Trophoblast cell (in vitro differentiated cells and primary cell): ENCODE measurements around the gene LEMD2.
"Not testable (repeated sequence)": the region's sequence is repeated elsewhere in the genome, so short reads cannot be mapped to it uniquely, and the experiment has no call there.

Source experiments
- DNase-seq, 2 donors: peaks; one replicate each; pipeline ENCODE4 v3.0.0-alpha.2; 2016
- H2AFZ ChIP-seq: 2 replicates; pipeline ENCODE4 v1.6.1; 2013; ENCODE audit warnings: low read length, moderate library complexity, mild to moderate bottlenecking; ENCODE audit not compliant: insufficient read depth, poor library complexity
- H2AK5ac ChIP-seq: 2 replicates; pipeline ENCODE4 v1.6.1; 2013; ENCODE audit warnings: mild to moderate bottlenecking, low read length
- H2BK120ac ChIP-seq: 2 replicates; pipeline ENCODE4 v1.6.1; 2013; ENCODE audit warnings: low read length, mild to moderate bottlenecking, moderate library complexity; ENCODE audit not compliant: insufficient read depth, poor library complexity
- H2BK12ac ChIP-seq: 2 replicates; pipeline ENCODE4 v1.6.1; 2013; ENCODE audit warnings: mild to moderate bottlenecking, low read length, moderate library complexity
- H2BK5ac ChIP-seq: 2 replicates; pipeline ENCODE4 v1.6.1; 2013; ENCODE audit warnings: low read length, low read depth, moderate library complexity, mild to moderate bottlenecking; ENCODE audit not compliant: poor library complexity
- H3K14ac ChIP-seq: 2 replicates; pipeline ENCODE4 v1.6.1; 2013; ENCODE audit warnings: mild to moderate bottlenecking, low read length
- H3K18ac ChIP-seq: 2 replicates; pipeline ENCODE4 v1.6.1; 2013; ENCODE audit warnings: mild to moderate bottlenecking, low read length
- H3K23ac ChIP-seq: 2 replicates; pipeline ENCODE4 v1.6.1; 2013; ENCODE audit warnings: low read length
- H3K27ac ChIP-seq: 2 replicates; pipeline ENCODE4 v1.5.1; 2013; ENCODE audit warnings: low read depth, mild to moderate bottlenecking, inconsistent platforms, low read length, moderate library complexity
- H3K27me3 ChIP-seq: 2 replicates; pipeline ENCODE4 v1.6.1; 2013; ENCODE audit warnings: inconsistent platforms, mild to moderate bottlenecking, low read length, moderate library complexity; ENCODE audit not compliant: insufficient read depth
- H3K36me3 ChIP-seq, 2 experiments: 1 replicate in 1 of 2; 2 replicates in 1 of 2; pipeline ENCODE4 v1.6.1; 2013; ENCODE audit warnings: low read length in 2 of 2, mild to moderate bottlenecking in 2 of 2, moderate library complexity in 1 of 2; ENCODE audit not compliant: insufficient read depth in 2 of 2, control insufficient read depth in 1 of 2
- H3K4ac ChIP-seq: 2 replicates; pipeline ENCODE4 v1.6.1; 2013; ENCODE audit warnings: low read depth, mild to moderate bottlenecking, low read length, moderate library complexity
- H3K4me1 ChIP-seq, 2 experiments: 1 replicate in 1 of 2; 2 replicates in 1 of 2; pipeline ENCODE4 v1.6.1; 2013; ENCODE audit warnings: low read length in 2 of 2, mild to moderate bottlenecking in 2 of 2, moderate library complexity in 1 of 2; ENCODE audit not compliant: insufficient read depth in 2 of 2, control insufficient read depth in 1 of 2
- H3K4me2 ChIP-seq: 2 replicates; pipeline ENCODE4 v1.6.1; 2013; ENCODE audit warnings: inconsistent platforms, mild to moderate bottlenecking, low read length, moderate library complexity
- H3K4me3 ChIP-seq: 2 replicates; pipeline ENCODE4 v1.5.1; 2013; ENCODE audit warnings: mild to moderate bottlenecking, low read depth, low read length, inconsistent platforms
- H3K79me1 ChIP-seq: one replicate; pipeline ENCODE4 v1.6.1; 2013; ENCODE audit warnings: low read length
- H3K79me2 ChIP-seq: 2 replicates; pipeline ENCODE4 v1.6.1; 2013; ENCODE audit warnings: low read length, mild to moderate bottlenecking; ENCODE audit not compliant: control insufficient read depth, insufficient read depth, poor library complexity
- H3K9ac ChIP-seq: 2 replicates; pipeline ENCODE4 v1.6.1; 2013; ENCODE audit warnings: mild to moderate bottlenecking, low read length
- H3K9me3 ChIP-seq: 2 replicates; pipeline ENCODE4 v1.6.1; 2013; ENCODE audit warnings: low read depth, mild to moderate bottlenecking, control low read depth, inconsistent platforms, low read length; ENCODE audit not compliant: insufficient read depth
- H4K12ac ChIP-seq: 2 replicates; pipeline ENCODE4 v1.6.1; 2013; ENCODE audit warnings: low read depth, mild to moderate bottlenecking, low read length, moderate library complexity
- H4K8ac ChIP-seq: 2 replicates; pipeline ENCODE4 v1.6.1; 2013; ENCODE audit warnings: low read depth, mild to moderate bottlenecking, low read length, moderate library complexity
- H4K91ac ChIP-seq: one replicate; pipeline ENCODE4 v1.6.1; 2013; ENCODE audit warnings: low read depth, mild to moderate bottlenecking, low read length, moderate library complexity
- WGBS: extraction: QIAGEN DNeasy Blood & Tissue Kit; methylation state at CpG from one replicate; pipeline ENCODE4 v1.1.7; 2013; ENCODE audit warnings: missing lambda C conversion rate; ENCODE audit not compliant: insufficient read length, insufficient coverage; ENCODE audit errors: extremely low coverage; 5-methylcytosine and 5-hydroxymethylcytosine counted together

Gene LEMD2

GRCh38 chr6:33834401-33835392, 45.8 kb upstream of the LEMD2 start:
- H3K27ac ChIP-seq = no peak overlapping the region
- peaks cover 6% of the 10 kb centered on the region for H3K9me3 ChIP-seq
- H3K36me3 ChIP-seq = no peaks in the 10 kb centered on the region
- no CpG with 5 or more reads among the region's 22 CpGs for WGBS
- peak overlapping the region; percentile 15 for H3K9ac ChIP-seq
- no peak overlapping the region for H4K8ac ChIP-seq
- no peak overlapping the region for H2BK5ac ChIP-seq
- H3K4me3 ChIP-seq = peak overlapping the region; percentile 56
- H4K12ac ChIP-seq = no peak overlapping the region
- no peak overlapping the region for H2AK5ac ChIP-seq
- no peak overlapping the region for H3K14ac ChIP-seq
- no peak overlapping the region for H3K4me2 ChIP-seq
- no peak overlapping the region for H3K4ac ChIP-seq
- H2BK120ac ChIP-seq = no peak overlapping the region
- H2AFZ ChIP-seq = no peak overlapping the region
- H3K23ac ChIP-seq = no peak overlapping the region
- H2BK12ac ChIP-seq = no peak overlapping the region
- no peak overlapping the region for H3K18ac ChIP-seq
- peaks cover 23% of the 10 kb centered on the region in 2 experiments for H3K4me1 ChIP-seq
- peaks cover 12% of the 10 kb centered on the region for H3K79me1 ChIP-seq
- DNase-seq = no peak
- H3K27me3 ChIP-seq = no peaks in the 10 kb centered on the region
- peak overlapping the region; percentile 30 for H4K91ac ChIP-seq
- H3K79me2 ChIP-seq = no peaks in the 10 kb centered on the region

- WGBS = no CpG with 5 or more reads among the region's 6 CpGs
- Histone ChIP-seq H3K79me2 (no peaks in the 10 kb centered on the region), H3K36me3 (no peaks in the 10 kb centered on the region), H4K12ac (no peak overlapping the region), H3K9ac (no peak overlapping the region), H2AK5ac (no peak overlapping the region), H3K9me3 (peaks cover 6% of the 10 kb centered on the region), H3K18ac (no peak overlapping the region), H2BK12ac (no peak overlapping the region), H3K27ac (no peak overlapping the region), H3K27me3 (no peaks in the 10 kb centered on the region), H4K8ac (no peak overlapping the region), H3K23ac (no peak overlapping the region), H2AFZ (no peak overlapping the region), H3K4me3 (no peak overlapping the region), H2BK120ac (no peak overlapping the region), H3K14ac (no peak overlapping the region), H4K91ac (no peak overlapping the region), H3K4me2 (no peak overlapping the region), H2BK5ac (no peak overlapping the region), H3K4me1 (peaks cover 12 to 13% of the 10 kb centered on the region in 2 experiments), H3K4ac (no peak overlapping the region), H3K79me1 (peaks cover 8% of the 10 kb centered on the region)
- no peak for DNase-seq
These were observed 44.7 kb upstream of the LEMD2 start for GRCh38 chr6:33833599-33833998.

DNA sequence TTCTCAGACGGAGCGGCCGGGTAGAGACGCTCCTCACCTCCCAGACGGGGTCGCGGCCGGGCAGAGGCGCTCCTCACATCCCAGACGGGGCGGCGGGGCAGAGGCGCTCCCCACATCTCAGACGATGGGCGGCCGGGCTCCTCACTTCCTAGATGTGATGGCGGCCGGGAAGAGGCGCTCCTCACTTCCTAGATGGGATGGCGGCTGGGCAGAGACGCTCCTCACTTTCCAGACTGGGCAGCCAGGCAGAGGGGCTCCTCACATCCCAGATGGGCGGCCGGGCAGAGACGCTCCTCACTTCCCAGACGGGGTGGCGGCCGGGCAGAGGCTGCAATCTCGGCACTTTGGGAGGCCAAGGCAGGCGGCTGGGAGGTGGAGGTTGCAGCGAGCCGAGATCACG, 43.9 kb upstream of the LEMD2 start:
- H4K12ac ChIP-seq, H3K79me2 ChIP-seq, H3K27me3 ChIP-seq, H2AFZ ChIP-seq, H3K36me3 ChIP-seq, H3K14ac ChIP-seq, H4K8ac ChIP-seq, H3K27ac ChIP-seq, H3K4ac ChIP-seq, H3K4me1 ChIP-seq, H3K9me3 ChIP-seq, H3K4me3 ChIP-seq, H2BK5ac ChIP-seq, DNase-seq, H4K91ac ChIP-seq, H2BK12ac ChIP-seq, H3K23ac ChIP-seq, H3K18ac ChIP-seq, H3K9ac ChIP-seq, H2BK120ac ChIP-seq, H3K79me1 ChIP-seq, H3K4me2 ChIP-seq, H2AK5ac ChIP-seq: not testable (repeated sequence)
- no CpG with 5 or more reads among the region's 32 CpGs for WGBS

- H2BK120ac ChIP-seq, H3K4me1 ChIP-seq, H2AFZ ChIP-seq, H4K91ac ChIP-seq, H3K23ac ChIP-seq, H2AK5ac ChIP-seq, H3K9ac ChIP-seq, DNase-seq, H4K12ac ChIP-seq, H4K8ac ChIP-seq, H2BK5ac ChIP-seq, H2BK12ac ChIP-seq, H3K14ac ChIP-seq, H3K36me3 ChIP-seq, H3K27me3 ChIP-seq, H3K27ac ChIP-seq, H3K79me1 ChIP-seq, H3K4me3 ChIP-seq, H3K18ac ChIP-seq, H3K9me3 ChIP-seq, H3K79me2 ChIP-seq, H3K4ac ChIP-seq, H3K4me2 ChIP-seq: not testable (repeated sequence)
- no CpG with 5 or more reads among the region's 5 CpGs for WGBS
These were observed 42.8 kb upstream of the LEMD2 start for GRCh38 chr6:33831725-33832124.
